Activated CD4-positive, alpha-beta T cell treated with anti-CD3 and anti-CD28 coated beads, Interleukin-2, Interleukin-4, amounts not matched to agents 100 ng/mL and 50 ng/mL, durations not matched to agents 16 hours and 8 hours (primary cell): ENCODE measurements around the gene XYLT1.

Experiments
- DNase-seq: peaks from one replicate; pipeline ENCODE4 v3.0.0-alpha.2; 2020; ENCODE audit warnings: low spot score

XYLT1 gene

DNA sequence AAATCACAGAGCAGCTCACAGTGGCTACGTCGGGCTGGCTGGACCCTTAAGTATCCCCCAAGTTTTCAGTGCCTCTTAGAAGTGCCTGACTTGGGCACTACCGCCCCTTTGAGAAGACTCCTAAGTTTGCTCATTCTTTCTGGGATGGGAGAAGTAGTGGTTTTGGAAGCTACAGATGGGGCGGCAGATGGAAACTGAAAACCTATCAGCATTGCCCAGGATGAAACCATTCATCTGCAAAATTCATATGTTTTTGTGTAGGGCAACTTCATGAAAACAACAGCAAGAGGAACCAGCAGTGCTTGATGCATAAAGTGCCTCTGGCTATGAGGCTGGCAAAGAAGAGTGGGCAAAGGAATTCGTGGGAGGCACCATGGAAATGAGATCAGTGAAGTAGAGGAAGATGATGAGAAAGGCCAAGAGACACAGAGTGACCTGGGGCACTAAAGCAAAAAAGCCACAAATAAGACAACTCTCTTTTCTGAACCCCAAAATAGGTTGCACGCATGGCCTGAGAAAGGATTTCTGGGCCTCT, 277.1 kb downstream of the XYLT1 start:
- DNase-seq = no peak

DNA sequence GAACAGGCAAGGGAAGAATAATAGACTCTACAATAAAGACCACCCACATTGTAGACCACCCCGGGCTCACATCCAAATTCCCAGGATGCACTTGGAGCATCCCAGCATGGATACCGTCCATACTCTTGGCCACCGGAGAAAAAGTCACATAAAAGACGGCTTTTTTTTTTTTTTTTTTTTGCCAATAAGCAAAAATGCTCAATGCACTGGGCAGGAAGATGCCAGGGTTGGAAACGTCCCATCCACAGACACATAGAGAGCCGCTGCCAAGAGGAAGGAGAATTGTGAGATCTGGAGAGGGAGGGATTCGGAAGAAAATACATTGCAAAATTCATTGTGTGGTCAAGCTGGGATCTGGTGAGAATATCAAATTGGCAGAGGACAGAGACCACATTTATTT, 286.7 kb downstream of the XYLT1 start:
- DNase-seq = no peak

DNA sequence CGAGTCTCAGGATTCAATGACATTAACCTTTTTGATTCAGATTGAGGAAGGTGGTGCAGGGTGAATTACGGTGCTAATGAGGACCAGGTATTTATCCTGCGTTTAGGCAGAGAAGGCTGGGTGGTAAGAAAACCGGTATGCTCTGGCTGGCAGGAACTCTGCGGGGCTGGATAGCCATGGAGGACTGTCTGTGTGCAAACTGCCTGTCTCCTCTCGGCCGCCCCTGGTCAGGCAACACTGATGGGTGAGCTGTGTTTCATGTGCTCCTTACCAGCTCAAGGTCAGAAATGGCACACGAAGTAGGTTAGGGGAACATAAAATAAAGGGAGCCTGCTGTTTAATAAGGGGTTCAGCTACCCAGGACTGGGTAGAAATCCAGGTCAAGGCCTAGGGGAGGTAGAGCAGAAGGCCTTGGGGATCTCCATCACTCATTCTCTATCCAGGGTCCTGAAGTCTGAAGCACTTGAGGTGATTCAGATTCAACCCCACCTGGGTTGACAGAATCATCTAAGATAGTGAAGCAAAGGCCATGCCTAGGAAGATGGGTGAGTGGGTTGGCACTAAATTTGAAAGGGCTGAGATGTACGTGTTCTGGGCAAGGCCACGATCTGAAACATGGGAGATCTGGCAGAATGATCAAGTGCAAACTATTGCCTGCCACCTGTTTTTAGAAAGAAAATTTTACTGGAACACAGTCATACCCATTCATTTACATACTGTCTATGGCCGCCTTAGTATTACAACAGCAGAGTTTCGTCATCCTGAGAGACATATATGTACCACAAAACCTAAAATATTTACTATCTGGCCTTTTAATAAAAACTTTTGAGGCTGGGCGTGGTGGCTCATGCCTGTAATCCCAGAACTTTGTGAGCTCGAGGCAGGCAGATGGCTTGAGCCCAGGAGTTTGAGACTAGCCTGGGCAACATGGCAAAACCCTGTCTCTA, 292.5 kb downstream of the XYLT1 start:
- no peak for DNase-seq

DNA sequence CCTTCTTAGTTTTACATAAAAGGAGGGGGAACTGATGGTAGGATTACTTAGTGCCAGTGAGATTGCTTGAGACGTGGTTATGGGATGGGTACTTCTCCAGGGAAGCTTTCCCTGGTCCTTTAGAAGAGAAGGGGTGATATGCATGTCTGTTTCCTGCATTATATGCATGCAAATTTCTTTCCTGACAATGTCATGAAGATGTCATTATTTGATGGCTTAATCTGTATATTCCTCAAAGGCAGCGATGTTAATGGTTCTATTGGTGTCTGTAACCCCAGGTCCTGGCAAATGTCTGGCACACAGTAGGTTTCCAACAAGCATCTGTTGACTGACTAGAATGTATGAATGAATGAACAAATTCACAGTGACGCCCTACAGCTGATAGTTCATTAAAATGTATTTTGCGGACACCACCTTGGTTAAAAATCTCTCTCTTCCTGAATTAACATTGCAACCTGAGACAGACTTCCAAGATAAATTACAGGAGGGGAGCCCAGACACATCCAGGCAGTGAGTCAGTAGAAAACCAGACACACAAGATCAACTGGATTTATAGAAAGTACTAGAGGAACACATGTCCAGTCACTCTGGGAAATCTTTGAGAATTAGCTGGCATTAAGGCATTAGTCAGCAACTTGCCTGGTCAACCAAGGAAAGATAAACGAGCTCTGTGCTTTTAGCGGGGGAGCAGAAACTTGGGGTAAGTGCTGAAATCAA, 293.4 kb downstream of the XYLT1 start:
- no peak for DNase-seq

DNA sequence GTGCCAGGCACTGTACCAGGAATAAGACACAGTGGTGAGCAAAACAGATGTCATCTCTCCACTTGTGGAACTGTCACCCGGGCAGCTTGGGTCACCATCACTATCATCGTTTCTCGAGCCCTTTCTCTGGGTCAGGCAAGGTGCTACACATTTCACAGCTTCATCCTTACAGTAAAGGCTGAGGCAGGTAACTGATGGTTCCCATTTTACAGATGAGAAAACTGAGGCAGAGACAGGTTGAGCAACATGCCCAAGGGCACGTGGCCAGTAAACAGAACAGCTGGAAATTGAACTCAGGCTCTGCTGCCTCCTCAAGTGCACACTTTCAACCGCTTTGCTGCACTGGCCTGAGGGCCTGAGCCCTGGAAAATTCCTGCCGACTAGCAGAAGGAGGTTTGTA, 294.6 kb downstream of the XYLT1 start:
- no peak for DNase-seq

DNA sequence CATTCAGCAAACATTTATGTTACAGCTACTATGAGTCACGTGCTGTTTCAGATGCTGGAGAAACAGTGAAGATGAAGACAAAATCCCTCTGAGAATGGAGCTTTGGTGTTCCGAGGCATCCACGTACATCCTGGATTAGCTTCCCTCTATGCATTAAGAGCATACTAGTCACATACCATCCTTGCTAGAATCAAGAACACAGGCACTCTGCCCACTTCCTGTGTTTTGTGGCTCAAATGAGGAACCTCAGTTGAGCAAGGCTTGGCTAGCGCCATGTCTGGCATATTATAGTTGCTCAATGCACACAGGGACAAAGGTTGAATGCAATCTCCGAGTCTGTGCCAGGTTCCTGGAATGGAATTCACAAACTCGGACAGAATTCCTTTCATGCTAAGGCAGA, 297.5 kb downstream of the XYLT1 start:
- peak; percentile 2 for DNase-seq

DNA sequence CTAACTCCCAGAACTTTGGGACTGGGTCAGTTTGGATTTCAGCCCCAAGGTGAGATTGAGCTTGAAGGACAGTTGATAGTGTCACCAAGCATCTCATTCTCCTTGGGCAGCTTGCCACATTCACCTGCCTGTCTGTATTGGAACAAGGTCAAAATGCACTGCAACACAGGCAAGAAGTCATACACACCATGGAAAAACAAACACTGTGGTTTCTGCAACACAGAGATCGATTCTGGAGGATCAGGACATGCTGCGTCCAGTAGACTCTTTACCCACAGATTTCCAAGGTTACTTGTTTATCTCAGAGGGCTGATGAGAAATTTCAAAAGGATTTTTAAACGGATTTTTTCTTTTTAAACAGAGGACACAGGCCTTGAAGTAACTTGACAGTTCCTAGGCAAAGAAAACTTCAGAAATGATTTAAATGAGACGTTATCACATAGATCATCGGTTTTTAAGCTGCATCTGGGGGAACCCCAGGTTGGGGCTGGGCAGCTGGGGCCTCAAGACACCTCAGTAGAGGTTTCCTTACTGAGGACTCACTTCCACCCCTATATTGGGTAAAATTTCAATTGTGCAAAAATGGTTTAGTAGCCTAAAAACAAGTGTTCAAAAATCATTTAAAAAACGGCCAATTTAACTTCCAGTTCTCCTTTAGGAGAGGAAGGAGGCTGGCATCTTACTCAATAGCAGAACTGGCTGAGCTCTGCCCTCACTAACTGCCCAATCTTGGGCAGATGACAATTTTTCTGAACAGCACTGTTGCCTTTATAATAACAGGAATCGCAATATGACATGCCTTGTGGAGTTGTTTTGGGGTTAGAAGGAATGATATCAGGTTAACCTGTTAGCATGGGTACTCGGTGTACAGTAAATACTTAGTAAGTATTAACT, 299.3 kb downstream of the XYLT1 start:
- DNase-seq = no peak

DNA sequence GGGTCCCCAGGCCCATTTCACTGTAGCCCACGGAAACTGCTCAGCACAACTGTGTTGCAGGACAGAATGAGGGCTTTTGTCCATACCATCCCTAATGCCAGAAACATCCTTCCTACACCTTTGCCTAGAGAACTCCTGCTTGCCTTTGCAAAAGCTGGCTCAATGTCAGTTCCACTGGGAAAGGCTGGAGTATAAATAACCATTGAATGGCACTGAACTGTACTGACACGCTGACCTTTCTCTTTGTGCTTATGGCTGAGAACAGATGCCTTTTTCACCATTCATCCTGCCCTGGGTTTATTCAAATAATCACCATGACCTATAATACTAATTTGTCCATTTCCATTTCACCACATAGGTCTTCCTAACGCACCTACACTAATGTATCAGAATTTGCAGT, 300.3 kb downstream of the XYLT1 start:
- DNase-seq = no peak

DNA sequence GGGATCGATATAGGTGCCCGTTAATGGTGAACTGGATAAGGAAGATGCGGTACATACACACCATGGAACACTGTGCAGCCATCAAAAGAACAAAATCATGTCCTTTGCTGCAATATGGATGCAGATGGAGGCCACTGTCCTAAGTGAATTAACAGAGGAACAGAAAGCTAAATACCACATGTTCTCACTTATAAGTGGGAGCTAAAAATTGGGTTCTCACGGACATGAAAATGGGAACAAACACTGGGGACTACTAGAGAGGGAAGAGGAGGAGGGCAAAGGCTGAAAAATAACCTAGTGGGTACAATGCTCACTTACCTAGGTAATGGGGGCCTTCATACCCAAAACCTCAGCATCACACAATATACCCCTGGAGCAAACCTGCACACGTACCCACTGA, 302.6 kb downstream of the XYLT1 start:
- no peak for DNase-seq

DNA sequence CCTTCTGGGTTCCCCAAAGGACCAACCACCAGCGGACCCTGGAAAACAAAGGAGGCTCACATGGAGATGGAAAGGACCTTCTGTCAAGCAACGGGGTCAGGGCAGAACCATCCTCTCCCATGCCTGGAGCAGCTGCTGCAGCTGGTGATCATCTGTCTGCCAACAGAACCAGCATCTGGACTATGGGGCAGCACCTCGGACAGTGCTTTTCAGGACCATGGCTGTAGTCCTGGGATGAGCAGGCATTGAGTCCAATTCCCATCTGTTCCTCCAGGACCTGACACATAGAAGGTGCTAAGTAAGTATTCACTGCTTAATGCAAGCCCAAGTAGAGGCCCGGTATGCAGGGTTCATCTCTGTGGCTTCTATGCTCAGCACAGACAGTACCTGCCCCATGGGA, 304.7 kb downstream of the XYLT1 start:
- no peak for DNase-seq

DNA sequence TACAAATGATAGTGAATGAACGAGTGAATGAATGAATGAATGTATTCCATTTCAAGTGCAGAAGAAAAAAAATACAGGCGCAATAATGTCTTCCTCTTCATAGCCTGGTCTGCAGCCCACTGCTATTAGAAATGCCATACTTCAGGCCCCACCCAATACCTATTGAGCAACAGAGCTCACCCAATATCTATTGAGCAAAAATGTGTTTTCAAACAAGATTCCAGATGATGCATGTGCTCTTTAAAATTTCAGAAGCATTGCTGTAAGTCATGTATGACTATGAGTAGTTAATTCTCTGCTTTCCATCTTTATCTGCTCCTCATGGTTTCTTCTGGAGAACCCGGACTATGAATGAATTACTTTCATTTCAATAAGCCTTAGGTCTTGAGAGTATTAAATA, 308.2 kb downstream of the XYLT1 start:
- DNase-seq = no peak

DNA sequence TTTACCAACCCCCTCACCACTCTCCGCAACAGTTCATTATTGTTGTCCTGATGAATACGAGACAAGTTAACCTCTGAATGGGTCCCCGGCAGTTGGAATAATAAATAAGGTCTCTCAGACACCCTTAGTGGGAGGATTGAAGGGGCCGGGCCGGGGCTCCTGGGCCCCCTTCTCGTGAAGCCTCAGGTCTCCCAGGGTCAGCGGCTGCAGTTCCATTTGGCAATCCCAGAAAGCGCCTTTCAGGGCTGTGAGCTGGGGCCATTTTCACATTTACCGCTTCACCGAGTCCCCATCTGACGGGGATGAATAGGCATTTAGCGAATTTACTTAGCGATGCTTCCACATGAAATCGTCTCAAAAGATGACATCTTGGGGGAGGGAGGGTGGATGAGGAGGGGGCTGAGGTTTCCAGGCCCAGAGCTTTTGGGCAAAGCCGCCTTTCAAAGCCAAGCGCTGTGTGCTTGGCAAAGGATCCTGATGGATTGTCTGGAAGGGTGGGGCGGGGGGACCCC, 309.8 kb downstream of the XYLT1 start:
- no peak for DNase-seq

DNA sequence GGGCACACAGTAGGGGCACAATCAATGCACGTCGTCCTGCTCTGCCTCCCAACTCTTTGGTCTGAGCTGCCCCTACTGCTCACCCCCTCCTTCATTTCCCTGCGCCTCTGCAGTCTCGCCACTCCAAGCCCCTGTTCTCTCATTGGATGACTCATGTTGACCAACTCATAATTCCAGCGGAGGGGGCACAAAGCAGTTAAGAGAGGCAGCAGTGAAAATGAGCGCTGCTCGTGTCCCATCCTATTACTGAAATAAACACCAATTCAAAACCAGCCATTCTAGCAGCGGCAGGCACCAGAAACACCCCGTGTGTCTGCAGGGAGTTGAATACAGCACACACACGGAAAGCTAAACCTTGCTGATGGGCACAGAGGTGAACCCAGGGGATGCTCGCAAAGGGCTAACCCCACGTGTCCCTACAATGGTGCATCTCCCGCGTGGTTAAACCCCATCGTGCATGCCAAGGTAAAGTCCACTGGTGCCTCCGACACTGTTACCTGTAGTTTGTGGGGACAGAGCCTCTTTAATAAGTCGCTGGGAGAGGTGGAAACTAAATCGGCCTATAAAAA, 310.4 kb downstream of the XYLT1 start:
- DNase-seq = no peak

DNA sequence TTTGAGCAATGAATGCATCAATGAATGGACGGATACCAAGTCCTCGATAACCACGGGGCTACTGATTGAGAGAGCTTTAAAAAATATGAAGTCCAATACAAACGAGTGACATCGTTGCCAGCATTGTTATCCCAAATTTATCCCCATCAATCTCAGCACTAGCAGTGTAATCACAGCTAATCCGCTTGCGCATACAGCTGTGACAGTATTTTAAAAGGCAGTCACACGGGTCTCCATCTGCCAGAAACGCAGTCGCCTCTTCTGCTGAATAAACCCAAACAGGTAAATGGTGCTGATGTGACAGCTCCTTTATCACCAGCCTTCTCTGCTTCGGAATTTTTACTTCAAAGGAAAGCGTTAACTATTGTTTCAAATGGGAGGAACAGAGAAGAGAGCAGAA, 311.1 kb downstream of the XYLT1 start:
- DNase-seq = no peak

DNA sequence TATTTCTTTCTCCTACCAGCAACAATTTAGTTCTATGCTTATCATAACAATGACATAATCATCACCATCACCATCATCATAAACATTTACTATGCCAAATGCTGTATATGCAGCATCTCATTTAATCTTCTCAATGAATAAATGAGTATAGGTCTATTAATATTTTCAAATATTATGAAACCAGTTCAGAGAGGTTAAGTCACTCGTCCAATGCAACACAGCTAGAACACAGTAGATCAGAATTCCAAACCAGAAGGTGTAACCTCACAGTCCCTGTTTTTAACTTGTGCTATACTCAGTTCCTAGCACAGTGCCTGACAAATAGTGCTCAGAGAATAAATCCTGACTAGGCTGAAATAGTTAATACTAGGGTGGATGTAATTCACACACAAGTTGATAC, 314.8 kb downstream of the XYLT1 start:
- no peak for DNase-seq

DNA sequence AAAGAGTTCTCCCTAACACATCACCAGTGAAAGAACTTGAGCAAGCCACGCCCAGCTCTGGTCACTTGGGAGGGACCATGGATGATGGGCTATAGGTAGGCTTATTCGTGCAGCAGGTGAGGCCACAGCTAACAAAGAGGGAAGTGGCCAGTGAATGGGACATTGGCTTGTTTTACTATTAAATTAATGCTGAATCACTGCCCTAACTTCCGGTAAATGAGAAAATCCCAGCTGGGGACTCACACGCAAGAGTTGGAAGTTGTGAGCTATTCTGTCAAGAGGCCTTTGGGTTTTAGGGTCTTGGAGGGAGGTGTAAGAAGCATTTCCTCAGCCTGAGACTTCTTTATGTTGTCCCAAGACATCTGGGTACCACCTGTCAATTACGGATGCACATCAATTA, 315.3 kb downstream of the XYLT1 start:
- no peak for DNase-seq

DNA sequence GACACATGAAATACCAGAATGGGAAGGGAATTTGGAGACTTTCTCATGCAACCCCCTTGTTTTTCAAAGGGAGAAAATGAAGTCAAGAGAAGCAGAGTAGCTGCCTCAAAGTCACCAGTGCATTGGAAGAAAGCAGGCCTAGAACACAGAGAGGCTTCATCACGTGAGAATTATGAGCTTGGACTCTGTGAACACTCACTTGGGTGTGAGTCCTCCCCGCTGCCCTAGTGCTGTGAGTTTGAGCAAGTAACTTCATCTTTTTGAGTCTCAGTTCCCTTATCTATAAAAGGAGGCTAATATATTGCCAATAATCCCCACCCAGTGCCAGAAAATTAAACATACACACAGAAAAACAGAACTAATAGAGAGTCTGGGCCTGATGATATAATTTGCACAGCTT, 315.8 kb downstream of the XYLT1 start:
- DNase-seq = no peak

DNA sequence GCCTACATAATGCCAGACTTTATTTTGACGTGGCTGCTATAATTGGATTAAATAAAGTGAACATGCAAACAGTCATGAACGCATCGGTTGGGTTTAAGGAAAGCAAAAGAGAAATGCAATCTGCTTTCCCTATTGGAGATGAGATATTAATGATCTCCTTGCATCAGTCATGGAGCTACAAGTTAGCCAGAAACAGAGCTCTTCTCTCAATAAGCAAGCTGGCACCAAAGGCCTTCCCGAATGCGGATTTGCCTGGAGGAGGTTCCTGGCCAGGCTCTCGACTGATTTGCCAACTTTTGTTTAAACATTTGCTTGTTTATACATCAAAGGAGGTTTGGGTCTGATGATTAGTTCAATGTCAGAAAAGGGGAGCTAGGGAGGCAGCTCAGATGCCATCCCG, 318.4 kb downstream of the XYLT1 start:
- no peak for DNase-seq

DNA sequence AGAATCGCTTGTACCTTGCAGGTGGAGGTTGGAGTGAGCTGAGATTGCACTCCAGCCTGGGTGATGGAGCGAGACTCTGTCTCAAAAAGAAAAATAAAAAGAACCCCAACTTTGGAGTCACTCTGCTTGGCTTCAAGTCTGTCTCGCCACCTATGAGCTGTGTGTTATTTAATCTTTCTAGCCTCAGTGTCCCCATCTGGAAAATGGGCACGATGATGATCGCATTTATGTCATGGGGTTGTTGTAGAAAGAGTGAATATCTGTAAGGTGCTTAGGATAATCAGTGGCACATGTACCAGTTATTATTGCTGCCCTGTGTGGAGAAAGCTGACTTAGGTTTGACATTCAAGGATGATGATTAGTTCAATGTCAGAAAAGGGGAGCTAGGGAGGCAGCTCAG, 319.4 kb downstream of the XYLT1 start:
- no peak for DNase-seq

DNA sequence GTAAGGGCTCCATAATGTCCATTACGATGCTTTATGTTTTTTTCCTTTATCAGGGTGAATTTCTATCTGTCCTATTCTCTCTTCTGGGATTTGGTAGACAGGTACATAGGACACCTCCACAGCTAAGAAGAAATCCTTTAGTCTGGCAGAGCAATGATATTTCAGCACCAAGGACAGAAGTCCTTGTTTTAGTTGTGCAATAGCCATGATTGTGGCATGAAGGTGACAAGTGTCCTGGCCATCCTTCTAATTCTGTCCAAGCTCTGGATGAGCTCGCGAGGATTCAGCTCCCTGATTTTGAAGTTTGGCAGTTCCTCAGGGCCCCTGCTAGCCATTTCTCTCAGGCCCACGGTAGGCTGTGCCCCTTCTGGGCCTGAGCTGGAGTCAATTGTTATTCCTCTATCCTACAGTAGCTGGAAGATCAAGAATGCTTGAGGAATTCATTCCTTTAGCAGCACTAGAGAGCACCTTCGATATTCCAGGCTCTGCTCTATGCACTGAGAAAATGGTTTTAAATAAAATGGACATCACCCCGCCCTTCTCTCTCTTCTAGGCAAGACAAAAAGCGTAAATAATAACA, 320.8 kb downstream of the XYLT1 start:
- no peak for DNase-seq

DNA sequence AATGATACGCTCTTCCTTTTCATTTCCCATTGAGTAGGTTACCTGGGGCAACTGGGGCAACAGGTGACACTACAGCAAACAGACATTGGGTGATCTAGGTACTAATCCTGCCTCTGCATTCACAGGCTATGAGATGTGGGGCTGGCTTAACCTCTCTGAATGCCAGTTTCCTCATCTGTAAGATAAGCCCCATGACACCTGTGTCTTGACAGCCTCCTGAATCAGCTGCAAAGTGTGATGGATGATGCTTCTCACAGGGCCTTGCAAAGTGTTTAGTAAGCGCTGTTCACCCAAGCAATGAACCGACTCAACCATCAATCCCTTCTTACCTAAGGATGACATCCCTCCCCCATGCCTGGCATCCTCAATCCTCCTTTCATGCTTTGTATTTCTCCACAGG, 322.8 kb downstream of the XYLT1 start:
- DNase-seq = no peak
